Loucy (cell line): ENCODE results near the gene PRR12.

ENCODE experiments used
- EZH2phosphoT487 ChIP-seq: fragments of 200-600 bp; IDR thresholded peaks from 2 replicates; pipeline ENCODE4 v1.6.1; 2018; ENCODE audit warnings: antibody characterized with exemption, mild to moderate bottlenecking, moderate library complexity, borderline replicate concordance
- TF ChIP-seq, protein P1 (sequence below): fragments of 200-600 bp; sonication (generic); conservative IDR thresholded peaks from 2 replicates; pipeline ENCODE4 v1.5.1; 2014; ENCODE audit warnings: mild to moderate bottlenecking, antibody characterized with exemption, low read length

DNA sequence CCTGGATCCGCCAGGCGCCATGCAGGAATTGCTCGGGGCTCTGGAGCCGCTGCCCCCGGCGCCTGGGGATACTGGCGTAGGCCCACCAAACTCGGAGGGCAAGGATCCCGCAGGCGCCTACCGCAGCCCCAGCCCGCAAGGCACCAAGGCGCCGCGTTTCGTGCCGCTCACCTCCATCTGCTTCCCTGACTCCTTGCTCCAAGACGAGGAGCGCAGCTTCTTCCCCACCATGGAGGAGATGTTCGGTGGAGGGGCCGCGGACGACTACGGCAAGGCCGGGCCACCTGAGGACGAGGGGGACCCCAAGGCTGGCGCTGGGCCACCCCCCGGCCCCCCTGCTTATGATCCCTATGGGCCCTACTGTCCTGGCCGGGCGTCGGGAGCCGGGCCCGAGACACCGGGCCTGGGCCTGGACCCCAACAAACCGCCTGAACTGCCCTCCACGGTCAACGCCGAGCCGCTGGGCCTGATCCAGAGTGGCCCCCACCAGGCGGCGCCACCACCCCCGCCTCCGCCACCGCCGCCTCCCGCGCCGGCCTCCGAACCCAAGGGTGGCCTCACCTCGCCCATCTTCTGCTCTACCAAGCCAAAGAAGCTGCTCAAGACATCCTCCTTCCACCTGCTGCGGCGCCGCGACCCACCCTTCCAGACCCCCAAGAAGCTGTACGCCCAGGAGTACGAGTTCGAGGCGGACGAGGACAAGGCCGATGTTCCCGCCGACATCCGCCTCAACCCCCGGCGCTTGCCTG lies 6.1 kb downstream of the PRR12 start:
- TF ChIP-seq, protein P1, sequence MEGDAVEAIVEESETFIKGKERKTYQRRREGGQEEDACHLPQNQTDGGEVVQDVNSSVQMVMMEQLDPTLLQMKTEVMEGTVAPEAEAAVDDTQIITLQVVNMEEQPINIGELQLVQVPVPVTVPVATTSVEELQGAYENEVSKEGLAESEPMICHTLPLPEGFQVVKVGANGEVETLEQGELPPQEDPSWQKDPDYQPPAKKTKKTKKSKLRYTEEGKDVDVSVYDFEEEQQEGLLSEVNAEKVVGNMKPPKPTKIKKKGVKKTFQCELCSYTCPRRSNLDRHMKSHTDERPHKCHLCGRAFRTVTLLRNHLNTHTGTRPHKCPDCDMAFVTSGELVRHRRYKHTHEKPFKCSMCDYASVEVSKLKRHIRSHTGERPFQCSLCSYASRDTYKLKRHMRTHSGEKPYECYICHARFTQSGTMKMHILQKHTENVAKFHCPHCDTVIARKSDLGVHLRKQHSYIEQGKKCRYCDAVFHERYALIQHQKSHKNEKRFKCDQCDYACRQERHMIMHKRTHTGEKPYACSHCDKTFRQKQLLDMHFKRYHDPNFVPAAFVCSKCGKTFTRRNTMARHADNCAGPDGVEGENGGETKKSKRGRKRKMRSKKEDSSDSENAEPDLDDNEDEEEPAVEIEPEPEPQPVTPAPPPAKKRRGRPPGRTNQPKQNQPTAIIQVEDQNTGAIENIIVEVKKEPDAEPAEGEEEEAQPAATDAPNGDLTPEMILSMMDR, result no peak
- no peak for TF ChIP-seq EZH2phosphoT487
